AG08395 (cell line): ENCODE measurements around the gene KLHL1.

ENCODE experiments used
- DNase-seq: peaks from one replicate; pipeline ENCODE4 v3.0.0; 2012; ENCODE audit warnings: mixed read lengths, low spot score

The KLHL1 gene

DNA sequence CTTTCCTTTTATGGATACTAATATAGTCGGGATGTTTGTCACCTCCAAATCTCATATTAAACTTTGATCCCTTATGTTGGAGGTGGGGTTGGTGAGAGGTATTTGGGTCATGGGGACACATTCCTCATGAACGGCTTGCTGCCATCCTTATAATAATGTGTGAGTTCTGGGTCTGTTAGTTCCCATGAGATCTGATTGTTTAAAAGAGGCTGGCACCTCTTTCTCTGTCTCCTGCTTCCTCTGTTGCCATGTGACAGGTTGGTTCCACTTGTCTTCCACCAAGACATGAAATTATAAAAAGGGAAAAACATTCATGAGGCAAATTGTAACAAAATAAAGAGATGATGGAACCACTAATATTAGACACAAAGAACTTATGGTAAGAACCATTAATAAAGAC, 108.4 kb downstream of the KLHL1 start:
- no peak for DNase-seq

DNA sequence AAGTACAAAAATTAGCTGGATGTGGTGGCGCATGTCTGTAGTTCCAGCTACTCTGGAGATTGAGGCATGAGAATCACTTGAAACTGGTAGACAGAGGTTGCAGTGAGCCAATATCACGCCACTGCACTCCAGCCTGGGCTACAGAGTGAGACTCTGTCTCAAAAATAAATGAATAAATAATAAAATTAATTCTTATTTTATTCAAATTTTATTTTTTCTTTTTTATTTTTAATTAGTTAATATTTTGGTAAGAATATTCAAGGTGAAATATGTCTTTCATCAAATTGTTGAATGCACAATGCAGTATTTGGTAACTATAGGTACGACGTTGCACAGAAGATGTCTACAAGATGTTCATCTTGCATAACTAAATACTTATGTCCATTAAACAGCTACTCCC, 111.2 kb downstream of the KLHL1 start:
- DNase-seq, result no peak

DNA sequence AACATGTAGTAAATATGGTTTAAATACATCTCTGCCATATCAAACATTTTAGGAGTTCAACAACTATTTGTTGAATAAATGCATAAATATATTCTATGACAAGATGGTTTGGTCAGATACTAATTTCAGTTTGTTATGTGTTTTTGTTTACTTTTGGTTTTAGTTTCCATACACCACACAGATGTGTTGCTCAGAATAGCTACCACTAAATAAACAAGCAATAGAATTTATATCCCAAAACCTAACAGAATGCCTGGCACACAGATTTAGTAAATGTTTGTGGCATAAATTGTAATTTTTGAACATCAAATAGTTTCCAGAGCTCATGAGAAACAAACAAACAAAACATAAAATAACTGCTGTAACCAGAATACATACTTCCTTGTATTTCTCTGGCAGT, 127.5 kb downstream of the KLHL1 start:
- no peak for DNase-seq

- DNase-seq, result no peak
Measured at GRCh38 chr13:69975496-69975895, 132.8 kb downstream of the KLHL1 start.

DNA sequence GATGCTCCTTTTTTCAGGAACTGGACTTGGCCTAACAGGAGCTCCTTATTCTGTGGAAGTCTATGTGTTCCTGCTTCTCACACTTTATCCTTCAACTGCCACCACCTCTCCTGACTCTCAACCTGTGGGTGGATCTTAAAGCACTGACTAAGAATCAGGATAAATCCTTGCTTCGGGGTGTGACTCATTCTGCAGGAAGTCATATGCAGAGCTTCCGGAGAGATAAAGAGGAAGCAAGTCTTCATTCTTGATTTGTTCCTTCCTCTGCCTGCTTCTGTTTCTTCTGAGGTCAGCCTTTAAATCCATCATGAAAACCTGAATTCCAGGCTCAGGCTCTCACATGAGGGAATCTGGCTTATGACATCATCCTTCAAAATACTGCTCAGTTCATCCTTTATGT, 137.7 kb downstream of the KLHL1 start:
- DNase-seq, result no peak

GRCh38 chr13:69959046-69959445, 149.2 kb downstream of the KLHL1 start:
- DNase-seq, result no peak

- no peak for DNase-seq
Measured at GRCh38 chr13:69956839-69957238, 151.4 kb downstream of the KLHL1 start.

DNA sequence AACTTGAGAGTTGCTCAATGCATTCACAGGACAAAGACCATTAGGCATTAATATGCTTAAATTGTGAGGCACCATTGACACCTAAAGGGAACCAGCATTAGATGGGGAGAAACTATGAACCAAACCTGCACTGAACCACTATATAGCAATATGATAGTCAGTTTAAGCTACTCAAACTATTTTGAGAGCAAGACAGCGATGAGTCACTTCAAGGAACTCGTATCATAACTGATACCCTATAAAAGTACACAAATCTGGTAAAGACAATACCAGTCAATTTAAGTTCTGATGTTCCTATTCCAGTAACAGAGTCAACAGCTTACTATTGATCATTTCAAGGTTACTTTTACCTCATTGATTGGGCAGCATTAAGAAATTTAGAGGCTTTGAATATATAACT, 151.9 kb downstream of the KLHL1 start:
- DNase-seq, result no peak

DNA sequence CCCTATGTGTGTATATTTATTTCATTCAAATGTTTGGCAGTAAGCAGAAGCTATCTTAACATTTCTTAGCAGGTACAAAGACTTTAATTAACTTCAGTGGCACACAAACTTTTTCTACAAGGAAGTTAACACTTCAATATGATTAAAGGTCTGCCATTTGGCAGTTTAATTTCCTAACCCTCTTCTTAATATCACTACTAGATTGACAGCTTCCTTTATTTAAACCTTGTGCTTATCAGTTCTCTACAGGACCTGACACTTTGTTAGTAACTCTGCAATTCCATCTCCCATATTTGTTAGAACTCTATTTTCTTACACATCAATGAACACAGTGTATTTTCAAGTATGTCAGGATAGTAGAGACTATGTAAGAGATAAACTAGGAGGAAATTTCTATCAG, 153.0 kb downstream of the KLHL1 start:
- no peak for DNase-seq

DNA sequence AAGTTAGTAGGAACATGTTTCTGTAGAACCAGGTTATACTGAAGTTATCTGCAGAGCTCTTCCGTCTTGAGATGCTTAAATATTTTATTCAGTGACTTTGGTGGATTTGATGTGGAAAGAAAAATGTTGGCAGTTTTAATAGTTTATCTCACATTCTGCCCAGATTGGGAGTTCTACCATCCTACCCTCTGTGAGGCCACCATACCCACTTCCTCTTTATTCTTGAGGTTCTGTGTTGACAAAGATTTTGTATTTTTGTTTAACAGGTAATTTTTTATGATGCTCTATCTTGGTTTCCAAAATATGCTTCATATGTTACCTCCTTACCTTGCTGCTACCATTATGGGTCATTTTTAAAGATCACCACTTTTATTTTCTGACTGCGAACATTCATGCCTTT, 156.8 kb downstream of the KLHL1 start:
- no peak for DNase-seq

DNA sequence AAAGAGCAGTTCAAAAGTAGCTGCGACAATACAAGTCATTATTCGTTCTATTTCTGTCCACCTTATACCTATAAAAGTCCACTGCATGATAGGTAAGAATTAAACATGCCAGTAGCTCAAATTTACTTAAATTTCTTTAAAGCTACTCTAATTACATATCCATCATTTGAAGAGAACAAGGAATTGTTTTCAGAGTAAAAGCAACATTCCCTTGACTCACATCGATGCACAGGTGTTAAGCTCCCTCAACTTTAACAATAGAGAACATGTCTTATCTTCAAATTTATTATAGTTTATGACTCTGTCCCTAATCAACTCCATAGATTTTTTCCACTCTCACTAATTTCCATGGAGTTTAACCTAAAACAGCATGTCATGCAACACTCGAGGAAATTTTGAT, 158.1 kb downstream of the KLHL1 start:
- no peak for DNase-seq

GRCh38 chr13:69948016-69948415, 160.2 kb downstream of the KLHL1 start:
- DNase-seq, result no peak

DNA sequence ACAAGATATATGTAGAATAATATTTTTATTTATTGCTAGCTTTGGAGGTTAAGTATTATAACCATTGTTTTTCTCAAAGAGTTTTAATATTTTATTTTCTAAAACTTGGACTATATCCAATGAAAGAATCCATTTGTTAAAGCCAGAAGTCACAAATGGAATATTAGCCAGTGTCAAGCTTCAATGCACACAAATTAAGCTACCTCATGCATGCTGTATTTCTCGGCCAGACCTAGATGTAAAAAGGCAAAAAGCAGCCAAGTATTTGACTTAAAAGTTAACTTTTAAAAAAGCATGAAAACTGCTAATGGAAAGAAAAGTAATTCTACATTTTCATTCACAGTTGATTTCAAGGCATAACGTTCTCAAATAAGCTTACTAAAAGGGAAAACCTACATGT, 160.7 kb downstream of the KLHL1 start:
- DNase-seq, result no peak

GRCh38 chr13:69946511-69946910, 161.7 kb downstream of the KLHL1 start:
- no peak for DNase-seq

- DNase-seq, result no peak
Measured at GRCh38 chr13:69935043-69935442, 173.2 kb downstream of the KLHL1 start.

DNA sequence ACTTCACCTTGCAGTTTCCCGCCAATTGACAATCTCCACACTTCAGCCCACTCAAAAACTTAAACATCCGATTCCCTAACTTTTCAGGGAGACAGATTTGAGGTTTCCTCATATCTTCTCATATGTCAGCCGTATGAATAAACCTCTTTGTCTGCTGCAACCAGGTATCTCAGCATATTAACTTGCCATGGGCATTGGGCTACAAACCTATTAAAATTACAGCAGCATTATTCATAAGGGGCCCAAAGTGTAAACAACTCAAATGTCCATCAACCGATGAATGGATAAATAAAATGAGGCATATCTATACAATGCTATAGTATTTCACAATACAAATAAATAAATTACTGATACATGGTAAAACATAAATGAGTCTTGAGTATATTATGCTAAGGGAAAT, 180.0 kb downstream of the KLHL1 start:
- DNase-seq, result no peak

DNA sequence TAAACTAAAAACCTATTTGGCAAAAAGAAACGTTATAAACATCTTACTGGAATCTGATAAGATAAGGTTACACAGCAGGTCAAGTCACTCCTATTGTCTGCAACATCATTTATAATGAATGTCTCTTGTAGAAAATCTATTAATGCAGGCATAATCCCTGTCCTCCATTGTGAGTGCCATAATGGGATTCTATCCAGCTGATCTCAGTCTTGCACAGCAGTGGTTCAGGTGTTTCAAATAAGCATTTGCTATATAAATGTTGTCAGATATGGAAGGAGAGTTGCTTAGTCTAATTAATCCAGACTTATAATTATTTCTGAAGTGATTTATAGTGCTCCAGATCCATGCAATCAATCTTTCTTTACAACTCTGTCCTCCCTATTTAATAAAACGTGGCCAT, 187.1 kb downstream of the KLHL1 start:
- no peak for DNase-seq

DNA sequence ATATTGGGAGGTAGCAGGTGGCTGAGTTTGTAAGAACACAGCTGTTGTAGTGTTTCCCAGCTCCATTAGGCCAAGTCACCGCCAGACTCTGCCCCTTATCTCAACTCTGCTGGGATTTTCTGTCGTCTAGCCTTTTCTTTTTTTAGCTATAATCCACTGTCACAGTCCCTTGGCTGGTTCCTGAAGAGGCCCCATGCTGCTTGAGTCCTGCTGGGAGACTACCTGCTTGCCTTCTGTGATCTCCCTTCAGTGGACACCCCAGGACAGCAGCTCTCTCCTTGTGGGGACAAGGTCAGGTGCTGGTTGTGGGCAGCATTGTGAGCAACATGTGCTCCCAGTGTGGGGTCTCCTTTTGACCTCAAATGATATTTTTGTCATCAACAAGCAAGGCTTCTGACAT, 195.6 kb downstream of the KLHL1 start:
- no peak for DNase-seq

DNA sequence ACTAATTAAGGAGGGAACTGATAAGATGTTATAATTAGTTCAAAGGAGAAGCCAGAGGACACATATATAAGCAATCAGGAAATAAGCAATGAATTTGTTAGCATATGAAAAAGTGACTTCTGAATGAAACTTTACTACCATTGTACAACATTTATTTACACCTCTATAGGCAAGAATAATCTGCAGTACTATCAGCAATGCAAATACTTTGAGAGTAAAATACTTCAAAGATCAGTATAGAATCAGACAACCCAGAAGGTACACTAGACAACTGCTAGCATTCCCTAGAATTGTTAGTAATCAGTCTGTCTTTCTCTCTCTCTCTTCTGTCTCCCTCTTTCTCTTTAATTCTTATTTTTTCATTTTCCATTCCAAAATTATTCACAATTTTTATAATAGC, 197.5 kb downstream of the KLHL1 start:
- no peak for DNase-seq

DNA sequence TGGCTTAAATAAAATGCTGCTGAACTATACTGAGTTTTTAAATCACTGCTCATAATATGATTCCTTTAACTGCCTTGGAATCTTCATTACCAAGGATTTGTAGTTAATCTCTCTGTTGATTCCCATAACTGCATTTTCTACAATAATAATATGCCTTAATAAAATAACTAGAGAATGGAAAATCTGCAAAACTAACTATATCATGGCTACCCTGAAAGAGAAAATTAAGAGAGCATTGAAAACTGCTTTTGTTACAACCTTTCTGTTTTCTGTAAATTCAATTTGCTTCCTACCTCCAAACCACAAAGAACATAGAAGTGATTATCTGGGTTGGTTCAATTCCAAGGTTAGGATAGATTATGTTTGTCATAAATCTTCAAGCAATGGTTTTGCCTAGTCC, 203.5 kb downstream of the KLHL1 start:
- no peak for DNase-seq

GRCh38 chr13:69903081-69903480, 205.2 kb downstream of the KLHL1 start:
- DNase-seq, result no peak

DNA sequence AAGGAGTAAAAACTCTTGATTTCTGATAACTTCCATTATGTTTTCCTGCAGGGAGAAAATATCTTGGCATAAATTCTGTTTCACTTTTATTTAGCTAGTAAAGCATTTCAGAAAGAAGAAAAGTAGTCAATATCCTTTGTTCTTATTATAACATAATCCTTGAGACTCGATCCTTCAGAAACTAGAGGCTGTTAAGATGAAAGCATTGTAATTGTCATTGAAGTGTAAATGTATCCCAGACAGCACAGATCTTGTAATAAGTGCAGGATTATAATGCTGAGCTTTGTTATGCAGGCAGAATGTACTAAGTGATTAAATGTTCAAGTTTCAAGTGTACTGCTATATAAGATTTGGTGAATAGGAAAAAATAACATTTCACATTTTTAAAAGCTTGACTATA, 225.8 kb downstream of the KLHL1 start:
- no peak for DNase-seq

- no peak for DNase-seq
Measured at GRCh38 chr13:69879936-69880335, 228.3 kb downstream of the KLHL1 start.

- no peak for DNase-seq
Measured at GRCh38 chr13:69872321-69873047, 235.8 kb downstream of the KLHL1 start.

DNA sequence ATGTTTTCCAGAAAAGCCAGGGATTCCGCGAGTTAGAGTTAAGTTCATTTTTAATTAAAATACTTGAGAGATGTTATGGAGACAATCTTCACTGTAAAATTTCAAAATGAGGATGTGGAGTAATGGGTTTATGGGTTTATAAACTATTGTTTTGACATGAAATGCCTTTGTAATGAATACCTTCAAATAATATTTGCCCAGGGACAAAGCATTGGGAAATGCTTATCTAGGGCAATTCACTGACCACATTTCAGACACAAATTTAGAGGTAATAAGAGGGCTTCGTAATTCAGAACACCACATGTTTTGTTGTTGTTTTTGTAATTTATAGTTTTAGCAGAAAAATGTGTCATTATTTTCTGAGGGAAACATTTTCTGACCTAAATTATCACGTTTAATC, 241.7 kb downstream of the KLHL1 start:
- DNase-seq, result no peak
